ENCODE data around the gene CD52. TPM values are rescaled to one million over a fixed set of nuclear protein-coding genes. Genes with fewer than 3 reads are reported as not detected.
A peak's percentile ranks its signal among the peaks of the same experiment; 100 is the strongest.

The CD52 gene
- total RNA-seq, 1 experiment from 2014 or later, result 2.8 TPM

- Mint-ChIP-seq H3K4me1 (peaks cover 29% of the 10 kb centered on the region), H3K36me3 (peaks cover under 1% of the 10 kb centered on the region), H3K4me3 (no peak overlapping the region), H3K27me3 (ENCODE audit: low read depth) (peaks cover 17% of the 10 kb centered on the region), H3K27ac (peak overlapping the region; percentile 57; the same call in 1 of the 2 replicates), H3K9me3 (no peaks in the 10 kb centered on the region)
- TF ChIP-seq CBFB (CRISPR knock-in tag; IDR thresholded peaks at IDR 0.05; ENCODE audit: low read depth) (no peak), CTCF (IDR thresholded peaks at IDR 0.05) (no peak), SMAD4 (CRISPR knock-in tag; IDR thresholded peaks at IDR 0.05) (no peak), ZMAT4 (CRISPR knock-in tag; IDR thresholded peaks at IDR 0.05) (no peak), IRF1 (CRISPR knock-in tag; IDR thresholded peaks at IDR 0.05) (no peak), NR1H2 (CRISPR knock-in tag; IDR thresholded peaks at IDR 0.05) (no peak), TCF7 (CRISPR knock-in tag; IDR thresholded peaks at IDR 0.05; ENCODE audit: low read depth) (no peak), GRHL2 (CRISPR knock-in tag; IDR thresholded peaks at IDR 0.05; ENCODE audit: insufficient replicate concordance, severe bottlenecking) (no peak), MLX (CRISPR knock-in tag; IDR thresholded peaks at IDR 0.05) (no peak), ZNF671 (CRISPR knock-in tag; IDR thresholded peaks at IDR 0.05) (no peak), SP1 (CRISPR knock-in tag; conservative IDR thresholded peaks at IDR 0.05) (no peak), SOX15 (CRISPR knock-in tag; IDR thresholded peaks at IDR 0.05) (no peak), ZNF263 (CRISPR knock-in tag; IDR thresholded peaks at IDR 0.05; ENCODE audit: low read depth) (no peak), ZNF317 (CRISPR knock-in tag; IDR thresholded peaks at IDR 0.05; ENCODE audit: borderline replicate concordance, low read depth) (no peak), ARID4B (CRISPR knock-in tag; IDR thresholded peaks at IDR 0.05; ENCODE audit: borderline replicate concordance) (no peak), ZBTB43 (CRISPR knock-in tag; IDR thresholded peaks at IDR 0.05) (no peak), ELF4 (CRISPR knock-in tag; IDR thresholded peaks at IDR 0.05; ENCODE audit: low read depth) (no peak), ZNF396 (CRISPR knock-in tag; IDR thresholded peaks at IDR 0.05; ENCODE audit: borderline replicate concordance) (no peak), FOXJ3 (CRISPR knock-in tag; IDR thresholded peaks at IDR 0.05; ENCODE audit: borderline replicate concordance) (no peak), NR3C1 (CRISPR knock-in tag; conservative IDR thresholded peaks at IDR 0.05; ENCODE audit: low read depth) (no peak)
- ATAC-seq (no peak), DNase-seq (ENCODE audit: low spot score) (no peak)
- ChIA-PET POLR2A (interaction anchor here (0.6 kb wide), 2 partner anchors 114 to 280 kb away, joined by 3 to 5 read pairs; no protein-coding TSS in a partner anchor), CTCF (interaction anchor here (1.3 to 11.1 kb wide), 4 partner anchors 32 to 126 kb away, joined by 5 to 306 read pairs (median 12); partner anchors contain the start of genes CATSPER4 and SH3BGRL3)
These were observed 1.6 kb upstream of the CD52 start for GRCh38 chr1:26315874-26316850.

Data from WTC11 (cell line).